NCI-H1092 treated with DMSO at 0.1 percent for 48 hours (cell line): ENCODE measurements around the gene PARD3.

Source experiments
- DNase-seq: peaks from one replicate; lab custom pipeline; 2025; lab: John Stamatoyannopoulos, UW

PARD3 gene

GRCh38 chr10:34207343-34207742 is 607.8 kb downstream of the PARD3 start:
- no peak for DNase-seq

- no peak for DNase-seq
These were observed 608.2 kb downstream of the PARD3 start for GRCh38 chr10:34206935-34207268.

- DNase-seq = no peak
These were observed 608.8 kb downstream of the PARD3 start for GRCh38 chr10:34206078-34206934.

GRCh38 chr10:34205452-34205851 is 609.6 kb downstream of the PARD3 start:
- DNase-seq = no peak

GRCh38 chr10:34203966-34204630 is 611.0 kb downstream of the PARD3 start:
- no peak for DNase-seq

GRCh38 chr10:34200355-34200901 is 614.7 kb downstream of the PARD3 start:
- DNase-seq = peak; percentile 81

GRCh38 chr10:34198953-34199352 is 616.1 kb downstream of the PARD3 start:
- no peak for DNase-seq

- no peak for DNase-seq
These were observed 619.0 kb downstream of the PARD3 start for GRCh38 chr10:34196058-34196433.

- no peak for DNase-seq
These were observed 619.6 kb downstream of the PARD3 start for GRCh38 chr10:34195364-34196057.

GRCh38 chr10:34193931-34194626 is 621.0 kb downstream of the PARD3 start:
- DNase-seq = no peak

- no peak for DNase-seq
These were observed 622.5 kb downstream of the PARD3 start for GRCh38 chr10:34192646-34193045.

GRCh38 chr10:34191406-34191805 is 623.7 kb downstream of the PARD3 start:
- DNase-seq = no peak

- DNase-seq = no peak
These were observed 624.5 kb downstream of the PARD3 start for GRCh38 chr10:34190580-34190979.

GRCh38 chr10:34189830-34190229 is 625.3 kb downstream of the PARD3 start:
- no peak for DNase-seq

GRCh38 chr10:34188221-34188620 is 626.9 kb downstream of the PARD3 start:
- no peak for DNase-seq

GRCh38 chr10:34187201-34187600 is 627.9 kb downstream of the PARD3 start:
- DNase-seq = no peak

- DNase-seq = no peak
These were observed 628.4 kb downstream of the PARD3 start for GRCh38 chr10:34186745-34187144.

- DNase-seq = no peak
These were observed 629.1 kb downstream of the PARD3 start for GRCh38 chr10:34185998-34186397.

GRCh38 chr10:34184939-34185386 is 630.1 kb downstream of the PARD3 start:
- DNase-seq = no peak

GRCh38 chr10:34184397-34184796 is 630.7 kb downstream of the PARD3 start:
- DNase-seq = no peak

GRCh38 chr10:34183016-34183796 is 631.9 kb downstream of the PARD3 start:
- DNase-seq = no peak
